Effector CD4-positive, alpha-beta T cell (primary cell): ENCODE data around the gene DPYSL4.

Experiments used
- DNase-seq: peaks from one replicate; pipeline ENCODE4 v3.0.0-alpha.2; 2020
- total RNA-seq: gene quantifications from one replicate; lab custom pipeline; 2026; lab: John Stamatoyannopoulos, UW

DPYSL4 gene
- 2.4 reads per million, percentile 7 among the genes with 10 or more reads in this experiment for total RNA-seq

DNA sequence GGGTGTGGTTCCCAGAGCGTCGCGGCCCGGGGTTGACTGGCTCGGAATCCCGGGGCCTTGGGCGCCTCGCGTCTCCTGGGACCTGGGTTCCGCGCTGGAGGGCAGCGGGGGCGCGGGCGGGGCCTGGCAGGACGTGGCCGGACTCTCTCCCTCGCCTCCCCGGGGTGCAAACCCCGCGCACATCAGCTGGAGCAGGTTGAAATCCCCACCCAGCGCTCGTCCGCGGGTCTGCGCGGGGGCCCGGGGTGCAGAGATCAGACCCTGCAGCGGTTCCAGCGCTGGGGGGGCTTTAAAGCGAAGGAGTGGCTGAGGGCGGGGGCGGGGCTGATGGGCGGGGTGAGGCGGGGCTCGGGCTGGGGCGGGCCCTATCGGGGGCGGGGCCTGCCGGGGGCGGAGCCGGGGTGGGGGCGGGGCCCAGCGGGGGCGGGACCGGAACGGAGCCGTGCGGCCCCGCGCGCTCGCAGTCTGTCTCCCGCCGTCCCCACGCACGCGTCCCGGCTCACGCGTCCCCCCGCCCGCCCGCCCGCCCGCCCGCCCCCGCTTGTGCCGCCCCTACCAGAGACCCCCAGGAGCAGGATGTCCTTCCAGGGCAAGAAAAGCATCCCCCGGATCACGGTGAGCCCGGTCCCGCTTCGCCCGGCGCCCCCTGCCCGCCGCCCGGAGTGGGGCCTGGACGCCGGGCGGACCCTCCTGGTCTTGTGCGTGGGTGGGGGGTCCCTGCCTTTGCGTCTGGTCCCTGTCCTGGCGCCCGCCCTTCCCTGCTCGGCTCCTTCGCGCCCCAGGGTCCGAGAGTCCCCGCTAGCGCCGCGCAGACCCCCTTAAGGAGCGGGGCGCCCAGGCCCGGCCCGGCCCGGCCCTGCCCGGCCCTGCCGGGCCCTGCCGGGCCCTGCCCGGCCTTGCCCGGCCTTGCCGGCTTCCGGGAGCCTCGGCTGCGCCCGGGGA is at the start of gene DPYSL4:
Gene DPYSL4 (plus strand): TSS at position 461 of the 942 bp plus-strand sequence. CDS start 116 bp downstream, at position 577.
- no peak for DNase-seq

DNA sequence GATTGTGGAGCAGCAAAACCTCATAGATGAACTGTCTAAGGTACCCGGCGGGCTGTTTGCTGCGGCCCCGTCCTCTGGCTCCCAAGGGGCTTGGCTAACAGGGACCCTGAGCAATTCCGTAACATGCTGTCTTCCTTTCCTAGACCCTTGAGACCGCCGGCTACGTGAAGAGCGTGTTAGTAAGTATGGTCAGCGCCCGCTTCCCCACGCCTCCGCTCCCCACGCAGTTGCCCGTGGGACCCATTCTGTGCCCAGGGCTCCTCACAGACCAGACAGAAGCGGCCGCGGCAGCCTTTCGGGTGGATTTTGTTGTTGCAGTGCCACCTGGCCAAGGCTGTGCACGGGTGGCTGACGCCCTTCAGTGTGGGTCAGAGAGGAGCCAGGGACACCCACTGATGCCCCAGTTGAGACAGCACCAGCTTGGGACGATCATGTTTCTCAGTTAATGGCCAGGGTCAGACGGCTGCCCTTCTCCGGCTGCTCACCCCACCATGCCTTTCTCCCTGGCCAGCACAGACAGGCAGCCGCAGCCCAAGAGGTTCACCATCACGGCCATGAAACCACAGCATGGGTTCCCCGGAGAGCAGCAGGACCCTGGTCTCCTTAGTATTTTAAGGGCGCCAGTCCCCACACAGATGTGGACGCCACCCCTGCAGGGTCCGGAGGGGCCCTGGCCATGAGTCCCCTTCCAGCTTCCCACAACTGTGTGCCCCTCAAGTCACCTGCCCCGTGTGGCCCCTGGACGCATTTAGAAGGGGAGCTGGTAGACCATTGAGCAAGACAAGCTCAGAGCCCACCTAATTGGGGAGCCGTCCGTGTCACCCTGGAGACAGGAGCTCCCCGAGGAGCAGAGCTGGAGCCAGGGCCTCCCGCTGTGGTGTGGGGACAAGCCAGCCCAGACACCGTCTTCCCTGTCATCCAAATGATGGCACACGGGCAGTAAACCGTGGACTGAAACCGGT is 49.4 kb upstream of the DPYSL4 start:
- DNase-seq, result no peak

DNA sequence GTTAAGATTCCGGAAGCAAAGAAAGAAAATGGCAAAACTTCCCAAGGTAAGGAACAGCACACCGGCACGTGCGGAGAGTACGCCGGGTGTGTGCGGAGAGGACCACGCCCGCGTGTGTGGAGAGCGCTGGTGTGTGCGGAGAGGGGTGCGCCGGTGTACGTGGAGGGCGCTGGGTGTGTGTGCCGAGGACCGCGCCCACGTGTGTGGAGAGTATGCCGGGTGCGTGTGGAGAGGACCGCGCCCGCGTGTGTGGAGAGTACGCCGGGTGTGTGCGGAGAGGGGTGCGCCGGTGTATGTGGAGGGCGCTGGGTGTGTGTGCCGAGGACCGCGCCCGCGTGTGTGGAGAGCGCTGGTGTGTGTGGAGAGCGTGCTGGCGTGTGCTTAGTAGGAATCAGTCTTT is 48.6 kb upstream of the DPYSL4 start:
- no peak for DNase-seq

DNA sequence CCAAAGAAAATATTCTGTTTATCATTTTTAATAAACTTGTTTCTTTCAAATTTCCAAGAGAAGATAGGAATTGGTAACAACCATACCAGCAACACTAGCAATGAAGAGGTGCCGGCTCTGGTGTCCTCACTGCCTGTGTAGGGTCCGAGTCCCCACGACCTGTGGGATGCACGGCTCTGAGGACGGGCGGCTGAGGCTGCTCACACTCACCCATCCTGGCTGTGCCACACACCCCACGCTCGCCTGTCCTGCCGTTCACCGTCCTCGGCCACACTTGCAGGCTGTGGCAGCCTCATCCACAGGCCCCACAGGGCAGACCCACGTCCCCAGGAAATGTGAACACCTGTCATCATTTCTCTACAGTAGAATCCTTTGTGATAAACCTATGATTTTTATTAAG is 48.2 kb upstream of the DPYSL4 start:
- no peak for DNase-seq

GRCh38 chr10:132139526-132139925 is 47.2 kb upstream of the DPYSL4 start:
- no peak for DNase-seq

- DNase-seq, result no peak
Measured at GRCh38 chr10:132140167-132140925, 46.4 kb upstream of the DPYSL4 start.

GRCh38 chr10:132141076-132141475 is 45.7 kb upstream of the DPYSL4 start:
- DNase-seq, result no peak

GRCh38 chr10:132141526-132142395 is 45.0 kb upstream of the DPYSL4 start:
- DNase-seq, result no peak

- peak; percentile 37 for DNase-seq
Measured at GRCh38 chr10:132142396-132143161, 44.2 kb upstream of the DPYSL4 start.

DNA sequence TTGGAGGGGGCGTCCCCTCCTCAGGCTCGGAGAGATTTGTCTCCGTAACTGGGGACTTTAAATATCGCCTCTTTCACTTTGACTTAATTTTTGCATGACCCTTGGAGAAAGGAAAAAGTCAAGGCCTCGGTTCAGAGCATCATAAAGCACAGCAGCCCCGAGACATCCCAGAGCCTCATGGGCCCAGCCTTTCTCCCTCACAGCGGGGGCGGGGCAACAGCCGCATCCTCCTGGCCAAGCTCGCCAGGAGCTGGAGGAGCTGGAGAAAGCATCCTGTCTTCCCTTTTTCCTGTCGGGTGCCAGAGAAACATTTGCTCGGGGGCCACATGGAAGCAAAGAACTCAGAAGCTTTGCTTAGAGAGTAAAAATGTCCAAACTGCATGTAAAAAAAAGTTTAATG is 43.6 kb upstream of the DPYSL4 start:
- no peak for DNase-seq

- no peak for DNase-seq
Measured at GRCh38 chr10:132144086-132144485, 42.7 kb upstream of the DPYSL4 start.

GRCh38 chr10:132145002-132145401 is 41.7 kb upstream of the DPYSL4 start:
- no peak for DNase-seq

DNA sequence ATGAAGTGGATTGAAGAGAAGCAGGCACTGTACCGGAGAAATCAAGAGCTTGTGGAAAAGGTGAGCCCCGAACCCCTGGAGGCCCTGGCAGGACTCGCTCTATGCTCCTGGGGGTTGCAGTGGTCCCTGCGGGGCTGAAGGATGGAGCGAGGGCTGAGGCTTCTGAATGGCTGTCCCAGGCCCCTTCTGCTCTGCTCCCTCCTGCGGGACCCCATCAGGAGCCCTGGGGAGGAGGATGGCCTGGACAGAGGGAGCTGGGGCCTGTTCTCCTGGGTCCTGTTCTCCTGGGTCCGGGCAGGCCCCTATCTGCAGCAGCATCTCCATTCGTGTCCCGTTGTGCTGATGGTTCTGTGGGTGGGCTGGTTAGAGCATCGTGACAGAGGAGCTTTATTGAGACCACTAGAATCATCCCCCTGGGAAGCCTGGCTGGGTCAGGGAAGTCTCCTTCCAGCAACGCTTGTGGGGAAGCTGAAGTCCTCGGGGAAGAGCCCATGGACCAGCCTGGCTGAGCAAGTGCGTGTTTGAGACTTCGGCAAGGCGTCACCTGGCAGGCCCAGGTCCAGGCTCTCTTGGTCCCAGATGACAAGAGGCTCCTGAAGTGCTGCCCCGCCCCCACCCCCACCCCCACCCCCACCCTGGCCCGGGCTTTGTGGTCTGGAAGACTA is 41.1 kb upstream of the DPYSL4 start:
- DNase-seq, result no peak

- no peak for DNase-seq
Measured at GRCh38 chr10:132146271-132146671, 40.5 kb upstream of the DPYSL4 start.

GRCh38 chr10:132146941-132147915 is 39.5 kb upstream of the DPYSL4 start:
- DNase-seq, result no peak

- no peak for DNase-seq
Measured at GRCh38 chr10:132148261-132149251, 38.2 kb upstream of the DPYSL4 start.

DNA sequence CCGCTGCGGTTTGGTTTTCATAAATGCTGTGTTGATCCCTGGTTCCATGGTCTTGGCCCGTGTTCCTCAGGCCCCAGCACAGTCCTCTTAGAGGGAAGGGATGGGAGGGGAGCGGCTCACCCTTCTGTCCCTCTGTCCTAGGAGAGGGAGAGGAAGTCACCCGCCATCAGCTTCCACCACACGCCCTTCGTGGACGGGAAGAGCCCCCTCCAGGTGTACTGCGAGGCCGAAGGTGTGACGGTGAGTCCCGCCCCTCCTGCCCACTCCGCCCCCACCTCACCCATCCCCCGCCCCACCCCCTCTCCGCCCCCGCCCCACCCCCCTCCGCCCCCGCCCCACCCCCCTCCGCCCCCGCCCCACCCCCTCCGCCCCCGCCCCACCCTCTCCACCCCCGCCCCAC is 37.5 kb upstream of the DPYSL4 start:
- no peak for DNase-seq

GRCh38 chr10:132149917-132150316 is 36.8 kb upstream of the DPYSL4 start:
- DNase-seq, result no peak
